ENCODE data around the gene OPRD1. TPM values are rescaled to one million over a fixed set of nuclear protein-coding genes. Genes with fewer than 3 reads are reported as not detected.

The OPRD1 gene
- total and polyA plus RNA-seq, 2 of the 4 experiments (the other 2 are of a cell fraction) = under 0.01 TPM; not detected in 1

DNA sequence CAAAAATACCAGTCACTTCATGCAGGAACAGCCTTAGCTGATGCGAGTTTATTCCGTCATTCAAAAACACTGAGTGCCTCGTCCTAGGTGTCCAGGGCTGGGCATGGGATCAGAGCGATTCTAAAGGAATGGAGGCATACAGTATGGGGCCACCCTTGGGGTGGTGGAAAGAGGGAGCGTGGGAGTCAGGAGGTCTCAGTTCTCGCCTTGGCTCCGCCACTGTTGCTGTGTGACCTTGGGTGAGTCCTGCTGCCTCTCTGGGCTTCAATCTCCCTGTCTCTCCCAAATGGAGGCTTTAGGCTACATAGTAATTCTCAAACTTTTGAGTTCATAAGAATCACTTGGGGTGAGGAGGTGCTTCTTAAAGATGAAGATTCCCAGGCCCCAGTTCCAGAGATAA, 44.0 kb downstream of the OPRD1 start:
- no peaks in the 10 kb centered on the region for H4K20me1 ChIP-seq (ENCODE audit: insufficient read depth, low read length)
- no peaks in the 10 kb centered on the region for H3K9me3 ChIP-seq (ENCODE audit: control insufficient read depth, insufficient read depth, low read length)
- H4K5ac ChIP-seq (ENCODE audit: low read depth, low read length) = no peak overlapping the region
- H3K4ac ChIP-seq (ENCODE audit: low read depth, low read length) = no peak overlapping the region
- H3K56ac ChIP-seq (ENCODE audit: extremely low read depth, insufficient read depth, low read length) = no peak overlapping the region
- peaks cover 29% of the 10 kb centered on the region for H3K27me3 ChIP-seq (ENCODE audit: control insufficient read depth, insufficient read depth, low read length)
- no peaks in the 10 kb centered on the region for H3K79me1 ChIP-seq (ENCODE audit: low read depth in 1 of 2, low read length in 2 of 2)
- dilution Hi-C loops (cut with HindIII; ENCODE audit: low sequenced_read_pairs, unreplicated experiment) (no loop called here), intact Hi-C loops (cut with micrococcal nuclease) (no loop called here), in situ Hi-C loops (cut with MboI; ENCODE audit: low sequenced_read_pairs) (no loop called here)
- no peak overlapping the region for H2AK9ac ChIP-seq (replicated peaks; ENCODE audit: low read depth, low read length, poor library complexity)
- no peaks in the 10 kb centered on the region for H3K36me3 ChIP-seq (ENCODE audit: control insufficient read depth, insufficient read depth, low read length)
- no peak overlapping the region for H2AFZ ChIP-seq (replicated peaks; ENCODE audit: low read length, poor library complexity)
- no peak for TF ChIP-seq NFE2L2 (IDR thresholded peaks at IDR 0.05; ENCODE audit: low read depth, low read length)
- no peak for TF ChIP-seq RFX5 (IDR thresholded peaks at IDR 0.05; ENCODE audit: low read depth, low read length)
- TF ChIP-seq BHLHE40 (IDR thresholded peaks at IDR 0.05; ENCODE audit: low read depth, low read length) = no peak
- TF ChIP-seq MAZ (IDR thresholded peaks at IDR 0.05; ENCODE audit: borderline replicate concordance, low read depth, low read length) = no peak
- TF ChIP-seq, protein P1, sequence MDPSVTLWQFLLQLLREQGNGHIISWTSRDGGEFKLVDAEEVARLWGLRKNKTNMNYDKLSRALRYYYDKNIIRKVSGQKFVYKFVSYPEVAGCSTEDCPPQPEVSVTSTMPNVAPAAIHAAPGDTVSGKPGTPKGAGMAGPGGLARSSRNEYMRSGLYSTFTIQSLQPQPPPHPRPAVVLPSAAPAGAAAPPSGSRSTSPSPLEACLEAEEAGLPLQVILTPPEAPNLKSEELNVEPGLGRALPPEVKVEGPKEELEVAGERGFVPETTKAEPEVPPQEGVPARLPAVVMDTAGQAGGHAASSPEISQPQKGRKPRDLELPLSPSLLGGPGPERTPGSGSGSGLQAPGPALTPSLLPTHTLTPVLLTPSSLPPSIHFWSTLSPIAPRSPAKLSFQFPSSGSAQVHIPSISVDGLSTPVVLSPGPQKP (IDR thresholded peaks at IDR 0.05; ENCODE audit: borderline replicate concordance, low read depth, low read length) = no peak
- no peak for TF ChIP-seq RCOR1 (IDR thresholded peaks at IDR 0.05; ENCODE audit: insufficient replicate concordance, low read length)
- TF ChIP-seq, protein P2, sequence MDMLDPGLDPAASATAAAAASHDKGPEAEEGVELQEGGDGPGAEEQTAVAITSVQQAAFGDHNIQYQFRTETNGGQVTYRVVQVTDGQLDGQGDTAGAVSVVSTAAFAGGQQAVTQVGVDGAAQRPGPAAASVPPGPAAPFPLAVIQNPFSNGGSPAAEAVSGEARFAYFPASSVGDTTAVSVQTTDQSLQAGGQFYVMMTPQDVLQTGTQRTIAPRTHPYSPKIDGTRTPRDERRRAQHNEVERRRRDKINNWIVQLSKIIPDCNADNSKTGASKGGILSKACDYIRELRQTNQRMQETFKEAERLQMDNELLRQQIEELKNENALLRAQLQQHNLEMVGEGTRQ (IDR thresholded peaks at IDR 0.05; ENCODE audit: low read depth, low read length) = no peak
- TF ChIP-seq CEBPB (IDR thresholded peaks at IDR 0.05; ENCODE audit: low read depth, low read length) = no peak
- TF ChIP-seq FOS (IDR thresholded peaks at IDR 0.05; ENCODE audit: low read depth, low read length) = no peak
- no peak for TF ChIP-seq MAFK (IDR thresholded peaks at IDR 0.05; ENCODE audit: low read depth, low read length)
- no peak for TF ChIP-seq POLR2A (IDR thresholded peaks at IDR 0.05; ENCODE audit: low read depth, low read length)
- no peak for TF ChIP-seq SMC3 (IDR thresholded peaks at IDR 0.05; ENCODE audit: low read depth, low read length)
- TF ChIP-seq CHD1 (IDR thresholded peaks at IDR 0.05; ENCODE audit: low read depth, low read length) = no peak
- TF ChIP-seq, protein P3, sequence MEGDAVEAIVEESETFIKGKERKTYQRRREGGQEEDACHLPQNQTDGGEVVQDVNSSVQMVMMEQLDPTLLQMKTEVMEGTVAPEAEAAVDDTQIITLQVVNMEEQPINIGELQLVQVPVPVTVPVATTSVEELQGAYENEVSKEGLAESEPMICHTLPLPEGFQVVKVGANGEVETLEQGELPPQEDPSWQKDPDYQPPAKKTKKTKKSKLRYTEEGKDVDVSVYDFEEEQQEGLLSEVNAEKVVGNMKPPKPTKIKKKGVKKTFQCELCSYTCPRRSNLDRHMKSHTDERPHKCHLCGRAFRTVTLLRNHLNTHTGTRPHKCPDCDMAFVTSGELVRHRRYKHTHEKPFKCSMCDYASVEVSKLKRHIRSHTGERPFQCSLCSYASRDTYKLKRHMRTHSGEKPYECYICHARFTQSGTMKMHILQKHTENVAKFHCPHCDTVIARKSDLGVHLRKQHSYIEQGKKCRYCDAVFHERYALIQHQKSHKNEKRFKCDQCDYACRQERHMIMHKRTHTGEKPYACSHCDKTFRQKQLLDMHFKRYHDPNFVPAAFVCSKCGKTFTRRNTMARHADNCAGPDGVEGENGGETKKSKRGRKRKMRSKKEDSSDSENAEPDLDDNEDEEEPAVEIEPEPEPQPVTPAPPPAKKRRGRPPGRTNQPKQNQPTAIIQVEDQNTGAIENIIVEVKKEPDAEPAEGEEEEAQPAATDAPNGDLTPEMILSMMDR (conservative IDR thresholded peaks at IDR 0.05; ENCODE audit: low read depth, low read length) = no peak
- no peak for TF ChIP-seq RAD21 (IDR thresholded peaks at IDR 0.05; ENCODE audit: low read length)
- TF ChIP-seq MXI1 (IDR thresholded peaks at IDR 0.05; ENCODE audit: borderline replicate concordance, low read depth, low read length) = no peak
- H3K4me2 ChIP-seq (ENCODE audit: low read depth, low read length) = no peak overlapping the region
- H2BK15ac ChIP-seq (ENCODE audit: low read depth, low read length) = no peak overlapping the region
- no TSS peak for BruUV-seq (replicated peaks)
- no peak overlapping the region for H2AK5ac ChIP-seq (ENCODE audit: low read depth, low read length)
- no peak overlapping the region for H3K4me3 ChIP-seq (ENCODE audit: insufficient read depth, low read depth, low read length)
- no peak overlapping the region for H2BK120ac ChIP-seq (ENCODE audit: low read depth, low read length)
- H3K9ac ChIP-seq (ENCODE audit: low read depth, low read length) = no peak overlapping the region
- no peak overlapping the region for H3K18ac ChIP-seq (ENCODE audit: low read depth, low read length)
- CTCF ChIA-PET = no interaction called here
- no peak overlapping the region for H2BK5ac ChIP-seq (ENCODE audit: low read depth, low read length, poor library complexity, severe bottlenecking)
- H3K9me1 ChIP-seq (ENCODE audit: insufficient read depth, low read length) = no peaks in the 10 kb centered on the region
- no peak overlapping the region for H2BK20ac ChIP-seq (ENCODE audit: low read depth, low read length)
- ATAC-seq (ENCODE audit: low read depth) = no peak
- H4K8ac ChIP-seq (ENCODE audit: low read depth in 2 of 2, low read length in 2 of 2) = no peak overlapping the region
- H3K14ac ChIP-seq (replicated peaks; ENCODE audit: low read depth, low read length) = no peak overlapping the region
- no peak overlapping the region for H4K91ac ChIP-seq (ENCODE audit: insufficient read depth, low read depth, low read length)
- POLR2A ChIA-PET (ENCODE audit: unreplicated experiment) = no interaction called here
- WGBS, 2 experiments (ENCODE audit: extremely low coverage in 2 of 2, insufficient read length in 1 of 2) = no CpG with 5 or more reads among the region's 7 CpGs
- H3K4me1 ChIP-seq (ENCODE audit: control insufficient read depth, insufficient read depth, low read length) = no peaks in the 10 kb centered on the region
- no peak overlapping the region for H3K27ac ChIP-seq (ENCODE audit: insufficient read depth, low read length)
- H3K23ac ChIP-seq (ENCODE audit: low read depth, low read length) = no peak overlapping the region
- no peak for DNase-seq
